ENCODE results near the gene GRIK4.

- TF ChIP-seq CTCF (conservative IDR thresholded peaks at IDR 0.05) (no peak), EZH2 (IDR thresholded peaks at IDR 0.05; ENCODE audit: low read depth) (no peak)
Measured at GRCh38 chr11:121033635-121034034, 522.1 kb downstream of the GRIK4 start.
